Lower leg skin (tissue), 3 donors: Measurements from ENCODE around the gene FOXF1.

Experiments used
- POLR2A ChIP-seq, 2 donors: fragments of 450-650 bp; IDR thresholded peaks; one replicate each; pipeline ENCODE4 v1.6.1; 2016 to 2017; ENCODE audit warnings: antibody characterized with exemption in 2 of 2, mild to moderate bottlenecking in 1 of 2, moderate library complexity in 1 of 2
- TF ChIP-seq, protein P1 (sequence below), 3 donors: fragments of 450-650 bp; IDR thresholded peaks; one replicate each; pipeline ENCODE4 v1.5.1; 2016; ENCODE audit warnings: antibody characterized with exemption in 3 of 3, mild to moderate bottlenecking in 3 of 3, moderate library complexity in 2 of 3

DNA sequence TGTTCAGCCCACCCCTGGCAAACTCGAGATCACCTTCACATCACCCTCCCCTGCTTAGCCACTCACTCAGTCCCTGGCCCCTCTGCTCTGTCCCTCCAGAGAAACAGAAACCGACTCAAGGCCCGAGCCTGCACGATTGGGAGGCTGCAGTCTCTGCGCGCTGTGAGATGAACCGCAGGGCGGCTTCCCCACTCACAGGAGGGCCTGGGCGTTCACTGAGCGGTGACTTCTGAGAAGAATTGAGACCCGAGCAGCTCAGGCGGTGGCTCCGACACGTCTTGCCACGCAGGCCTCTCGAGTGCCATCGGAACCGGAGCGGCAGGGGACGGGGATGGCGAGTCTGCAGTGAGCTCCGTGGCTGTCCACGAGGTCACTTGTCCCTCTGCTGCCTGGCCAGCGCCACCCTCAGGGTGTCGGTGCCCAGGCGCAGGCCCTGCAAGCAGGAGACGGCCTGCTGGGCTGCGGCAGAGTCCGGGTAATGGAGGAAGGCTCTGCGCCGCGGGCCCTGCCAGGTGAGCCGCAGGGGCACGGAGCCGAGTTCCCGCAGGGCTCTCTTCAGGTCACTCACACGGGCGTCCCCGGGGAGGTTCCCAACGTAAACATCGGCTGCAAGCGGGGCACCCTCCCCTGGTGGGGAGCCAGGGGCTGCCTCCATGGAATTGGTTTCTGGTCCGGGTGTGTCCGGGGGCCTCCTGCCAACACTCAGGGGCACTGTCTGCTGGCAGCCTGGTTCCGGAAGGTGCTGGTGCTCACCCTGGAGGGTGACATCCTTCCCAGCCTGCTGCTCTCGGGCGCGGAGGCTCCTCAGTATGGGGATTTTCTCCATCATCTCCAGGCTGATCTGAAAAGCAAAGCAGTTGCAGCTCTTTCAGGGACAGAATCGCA is 21.6 kb downstream of the FOXF1 start:
- TF ChIP-seq, protein P1, sequence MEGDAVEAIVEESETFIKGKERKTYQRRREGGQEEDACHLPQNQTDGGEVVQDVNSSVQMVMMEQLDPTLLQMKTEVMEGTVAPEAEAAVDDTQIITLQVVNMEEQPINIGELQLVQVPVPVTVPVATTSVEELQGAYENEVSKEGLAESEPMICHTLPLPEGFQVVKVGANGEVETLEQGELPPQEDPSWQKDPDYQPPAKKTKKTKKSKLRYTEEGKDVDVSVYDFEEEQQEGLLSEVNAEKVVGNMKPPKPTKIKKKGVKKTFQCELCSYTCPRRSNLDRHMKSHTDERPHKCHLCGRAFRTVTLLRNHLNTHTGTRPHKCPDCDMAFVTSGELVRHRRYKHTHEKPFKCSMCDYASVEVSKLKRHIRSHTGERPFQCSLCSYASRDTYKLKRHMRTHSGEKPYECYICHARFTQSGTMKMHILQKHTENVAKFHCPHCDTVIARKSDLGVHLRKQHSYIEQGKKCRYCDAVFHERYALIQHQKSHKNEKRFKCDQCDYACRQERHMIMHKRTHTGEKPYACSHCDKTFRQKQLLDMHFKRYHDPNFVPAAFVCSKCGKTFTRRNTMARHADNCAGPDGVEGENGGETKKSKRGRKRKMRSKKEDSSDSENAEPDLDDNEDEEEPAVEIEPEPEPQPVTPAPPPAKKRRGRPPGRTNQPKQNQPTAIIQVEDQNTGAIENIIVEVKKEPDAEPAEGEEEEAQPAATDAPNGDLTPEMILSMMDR (IDR thresholded peaks at IDR 0.05) = no peak
- no peak for TF ChIP-seq POLR2A (IDR thresholded peaks at IDR 0.05)
